GM10847 (cell line): ENCODE results near the gene CDKN2B-AS1.

Experiments used
- POLR2A ChIP-seq: IDR thresholded peaks from 2 replicates; pipeline ENCODE4 v1.6.1; 2011; ENCODE audit not compliant: insufficient read length; ENCODE audit errors: extremely low read depth

The CDKN2B-AS1 gene

DNA sequence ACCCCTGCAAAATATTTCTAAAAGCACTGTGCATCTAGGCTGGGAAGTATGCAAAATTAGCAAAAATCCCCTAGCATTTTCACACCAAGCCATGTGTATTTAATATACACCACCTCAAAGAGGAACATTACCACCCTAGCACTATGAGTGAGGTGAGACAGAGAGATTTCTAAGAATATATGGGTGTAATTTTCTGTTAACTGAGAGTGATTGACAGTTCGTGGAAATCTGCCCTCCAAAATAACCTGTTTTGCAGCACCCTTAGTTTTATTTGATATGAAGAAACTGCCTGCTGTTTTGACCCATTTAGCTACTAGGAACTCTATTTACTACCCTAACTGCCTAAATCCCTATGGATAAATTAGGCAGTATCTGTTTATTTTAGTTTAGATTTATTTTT is 78.8 kb downstream of the CDKN2B-AS1 start:
- no peak for TF ChIP-seq POLR2A

DNA sequence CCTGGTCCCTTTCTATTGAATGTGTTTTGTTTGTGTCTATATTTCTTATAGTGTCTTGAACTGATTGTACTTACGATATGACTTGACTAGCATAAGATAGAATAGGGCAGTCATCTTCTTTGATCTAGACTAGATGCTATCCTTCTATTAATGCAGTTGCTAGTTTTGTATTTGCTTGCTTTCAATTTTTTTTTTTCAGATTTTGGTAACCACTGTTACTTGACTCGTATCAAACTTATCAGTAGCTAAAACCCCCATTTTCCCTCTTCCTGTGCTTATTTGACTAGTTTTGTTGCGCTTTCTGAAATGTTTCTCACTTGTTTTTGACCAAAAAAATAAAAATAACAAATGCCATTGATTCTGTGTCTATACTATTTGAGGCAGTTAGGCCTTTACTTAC is 83.5 kb downstream of the CDKN2B-AS1 start:
- no peak for TF ChIP-seq POLR2A

DNA sequence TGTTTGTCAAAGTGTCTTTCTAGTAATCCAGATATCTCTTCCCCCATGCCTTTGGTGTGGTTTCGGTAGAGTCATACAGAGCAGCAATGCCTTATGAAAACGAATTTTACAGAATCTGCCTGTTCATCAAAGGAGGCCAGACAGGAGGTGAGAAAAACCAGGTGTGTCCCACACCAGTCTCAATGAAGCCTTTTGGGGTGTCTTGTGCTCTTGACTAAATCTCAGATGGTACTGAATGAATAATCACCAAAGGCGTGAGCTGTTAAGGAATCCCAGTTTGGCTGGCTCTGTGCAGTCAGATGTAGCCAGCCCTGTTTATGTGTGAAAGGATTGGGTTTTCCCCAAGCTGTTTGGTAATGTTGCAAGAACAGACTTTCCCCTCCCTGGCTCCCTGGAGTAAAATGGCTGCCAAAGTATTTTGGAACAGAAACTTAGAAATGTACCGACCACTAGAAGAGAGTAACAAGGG is 85.3 kb downstream of the CDKN2B-AS1 start:
- TF ChIP-seq POLR2A: no peak

GRCh38 chr9:22084336-22085035 is 89.9 kb downstream of the CDKN2B-AS1 start:
- TF ChIP-seq POLR2A: no peak

DNA sequence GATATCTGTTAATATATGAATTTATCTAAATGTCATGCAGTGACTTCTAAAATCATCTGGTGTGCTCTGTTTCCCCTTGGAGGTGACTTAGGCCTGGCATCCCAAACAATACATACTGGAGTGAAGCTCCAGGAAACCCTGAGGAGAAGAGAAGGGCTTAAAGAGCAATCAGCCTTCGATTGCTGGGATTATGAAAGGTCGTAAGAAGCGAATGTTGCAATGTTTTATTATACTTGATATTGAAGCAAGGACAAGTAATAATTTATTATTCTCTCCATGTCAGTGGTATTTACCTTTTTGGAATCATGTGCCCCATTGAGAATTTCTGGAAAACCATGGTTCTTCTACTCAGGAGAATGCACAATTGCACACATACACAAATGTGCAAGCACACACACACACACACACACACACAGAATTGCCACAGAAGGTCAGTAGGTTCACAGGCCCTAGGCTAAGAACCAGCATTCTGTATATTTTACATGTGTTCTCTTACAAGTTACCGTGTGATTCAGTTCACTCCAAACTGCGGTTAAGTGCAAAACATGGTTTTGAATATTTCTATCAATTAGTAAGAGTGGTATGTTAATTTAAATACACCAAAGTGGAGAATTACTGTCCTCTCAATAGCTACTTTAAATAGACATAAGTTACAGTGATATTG is 93.6 kb downstream of the CDKN2B-AS1 start:
- no peak for TF ChIP-seq POLR2A

DNA sequence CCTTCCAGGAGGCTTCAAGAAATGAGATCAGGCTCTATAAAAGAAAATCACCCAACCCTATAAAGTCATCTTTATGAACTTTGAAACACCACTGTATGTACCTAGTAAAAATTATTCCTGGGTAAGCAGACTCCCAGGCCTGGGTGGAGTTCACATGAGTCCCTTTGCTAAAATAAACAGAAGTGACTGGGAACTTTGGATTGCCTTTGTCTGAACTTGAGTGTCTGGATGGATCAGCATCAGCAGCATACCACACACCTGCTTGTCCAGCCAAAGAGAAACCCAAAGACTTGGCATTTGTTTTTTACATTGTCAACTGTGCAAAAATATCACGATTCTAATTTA is 94.1 kb downstream of the CDKN2B-AS1 start:
- TF ChIP-seq POLR2A: no peak

DNA sequence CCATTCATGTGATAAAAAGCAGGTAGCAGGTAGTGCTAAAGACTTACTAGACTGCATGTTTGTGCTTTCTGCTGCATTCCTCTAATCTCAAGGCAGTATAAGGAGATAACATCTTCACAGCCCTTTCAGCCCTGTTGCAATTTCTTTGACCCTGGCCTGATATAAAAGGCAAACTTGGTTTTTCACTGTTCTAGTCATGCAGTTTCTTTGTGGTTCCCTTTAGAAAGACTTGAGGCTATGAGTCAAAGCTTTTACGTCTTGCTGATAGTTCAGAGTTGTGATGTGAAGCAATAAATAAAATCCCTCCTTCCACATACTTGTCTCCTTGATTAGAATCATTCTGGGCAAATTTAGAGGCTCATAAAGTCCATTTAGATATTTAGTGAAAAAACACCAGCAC is 103.1 kb downstream of the CDKN2B-AS1 start:
- no peak for TF ChIP-seq POLR2A

GRCh38 chr9:22098643-22099332 is 104.2 kb downstream of the CDKN2B-AS1 start:
- no peak for TF ChIP-seq POLR2A

DNA sequence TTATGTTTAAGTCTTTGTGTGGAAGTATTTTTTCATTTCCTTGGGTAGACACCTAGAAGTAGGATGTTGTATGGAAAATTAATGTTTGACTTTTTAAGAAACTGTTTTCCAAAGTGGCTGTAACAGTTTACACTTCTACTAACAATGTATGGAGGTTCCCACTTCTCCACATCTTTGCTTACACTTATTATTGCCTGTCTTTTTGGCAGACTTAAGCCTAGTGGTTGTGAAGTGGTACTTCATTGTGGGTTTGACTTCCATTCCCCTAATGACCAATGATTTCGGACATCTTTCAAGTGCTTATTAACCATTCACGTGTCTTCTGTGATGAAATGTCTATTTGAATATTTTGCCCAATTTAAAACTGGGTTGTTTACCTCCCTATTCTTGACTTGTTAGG is 106.0 kb downstream of the CDKN2B-AS1 start:
- no peak for TF ChIP-seq POLR2A

GRCh38 chr9:22102146-22103053 is 107.8 kb downstream of the CDKN2B-AS1 start:
- no peak for TF ChIP-seq POLR2A

- no peak for TF ChIP-seq POLR2A
Observed at GRCh38 chr9:22103685-22104575, 109.3 kb downstream of the CDKN2B-AS1 start.

DNA sequence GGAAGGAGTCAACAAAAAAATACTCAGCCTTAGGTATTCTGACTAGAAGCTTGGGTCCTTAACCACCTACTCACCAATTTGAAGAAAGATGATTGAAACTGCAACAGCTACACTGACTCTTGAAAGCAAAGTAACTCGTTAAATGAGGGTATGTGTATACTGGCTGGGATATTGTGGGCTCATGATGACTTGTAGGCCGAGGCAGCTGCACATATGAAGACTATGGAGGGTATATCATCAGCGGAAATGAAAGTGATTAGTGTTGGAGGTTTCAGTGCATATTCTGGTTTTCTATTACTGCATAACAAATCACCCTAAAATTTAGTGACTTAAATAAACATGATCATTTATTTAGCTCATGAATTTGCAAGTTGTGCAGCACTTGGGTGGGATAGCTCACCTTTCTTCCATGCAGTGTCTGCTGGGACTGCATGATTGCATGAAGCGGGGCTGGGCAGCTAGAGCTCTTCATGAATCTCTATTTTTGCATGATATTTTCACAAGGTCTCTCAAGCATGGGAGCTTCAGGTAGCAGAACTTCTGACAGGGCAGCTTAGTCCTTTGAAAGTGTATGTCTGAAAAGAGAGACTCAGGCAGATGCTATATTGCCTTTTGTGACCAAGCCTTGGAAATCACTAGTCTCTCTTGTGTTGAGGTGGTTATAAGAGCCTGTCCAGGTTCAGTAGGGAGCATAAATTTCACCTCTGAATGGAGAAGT is 110.6 kb downstream of the CDKN2B-AS1 start:
- no peak for TF ChIP-seq POLR2A

GRCh38 chr9:22107202-22108045 is 112.8 kb downstream of the CDKN2B-AS1 start:
- no peak for TF ChIP-seq POLR2A
